BLaER1 treated with 17β-estradiol and CSF1 and Interleukin-3, amounts not matched to agents 10 nM and 100 nM (cell line): ENCODE results near the gene LARP1.

Experiments
- H3K27ac ChIP-seq, 11 experiments: shearing (Covaris generic); formaldehyde crosslinking; 2 replicates each; pipeline ENCODE4 v1.8.1; 2022
- H3K27me3 ChIP-seq, 11 experiments: shearing (Covaris generic); formaldehyde crosslinking; 2 replicates each; pipeline ENCODE4 v1.8.1; 2022
- H3K36me3 ChIP-seq, 11 experiments: shearing (Covaris generic); formaldehyde crosslinking; 2 replicates each; pipeline ENCODE4 v1.8.1; 2022
- H3K4me1 ChIP-seq, 10 experiments: shearing (Covaris generic); formaldehyde crosslinking; 2 replicates each; pipeline ENCODE4 v1.8.1; 2022
- H3K4me2 ChIP-seq, 11 experiments: shearing (Covaris generic); formaldehyde crosslinking; 2 replicates each; pipeline ENCODE4 v1.8.1; 2022
- H3K4me3 ChIP-seq, 10 experiments: shearing (Covaris generic); formaldehyde crosslinking; 2 replicates each; pipeline ENCODE4 v1.8.1; 2022
- H3K9ac ChIP-seq, 11 experiments: shearing (Covaris generic); formaldehyde crosslinking; 2 replicates each; pipeline ENCODE4 v1.8.1; 2022
- H3K9me3 ChIP-seq, 11 experiments: shearing (Covaris generic); formaldehyde crosslinking; replicated peaks in 1 of 11; 2 replicates each; pipeline ENCODE4 v1.8.1; 2022
- H4K20me1 ChIP-seq, 11 experiments: shearing (Covaris generic); formaldehyde crosslinking; 2 replicates each; pipeline ENCODE4 v1.8.1; 2022
- Cebpa-rat ChIP-seq, 11 experiments: shearing (Covaris generic); IDR thresholded peaks; 2 replicates each; pipeline ENCODE4 v1.8.1; 2022

LARP1 gene

DNA sequence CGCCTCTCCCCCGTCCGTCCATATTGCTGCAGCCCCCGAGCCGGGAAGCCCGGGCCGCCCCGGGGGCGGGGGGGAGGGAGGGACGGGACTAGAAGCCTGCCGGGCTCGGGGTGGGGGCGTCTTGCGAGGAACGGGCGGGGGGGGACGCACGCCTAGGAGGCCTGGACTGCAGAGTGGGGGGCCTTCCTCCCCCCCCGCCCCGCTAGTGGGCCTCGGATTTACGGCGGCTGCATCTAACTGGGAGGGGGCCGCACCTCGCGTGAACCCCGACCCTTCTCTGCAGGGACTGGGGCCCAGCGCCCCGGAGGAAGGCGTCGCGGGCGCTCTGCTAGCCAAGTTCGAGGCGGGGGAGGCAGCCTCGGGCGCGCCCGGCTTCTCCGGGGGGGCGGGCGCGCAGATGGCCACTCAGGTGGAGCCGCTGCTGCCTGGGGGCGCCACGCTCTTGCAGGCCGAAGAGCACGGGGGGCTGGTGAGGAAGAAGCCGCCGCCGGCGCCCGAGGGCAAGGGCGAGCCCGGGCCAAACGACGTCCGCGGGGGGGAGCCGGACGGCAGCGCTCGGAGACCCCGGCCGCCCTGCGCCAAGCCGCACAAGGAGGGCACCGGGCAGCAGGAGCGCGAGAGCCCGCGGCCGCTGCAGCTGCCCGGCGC lies at the start of gene LARP1:
Gene LARP1, plus strand, starts transcription at position 17 of the 648 bp plus-strand sequence. Its CDS starts 381 bp downstream, at position 398.
- H3K9me3 ChIP-seq = no peaks in the 10 kb centered on the region
- H3K4me1 ChIP-seq = peaks cover 40 to 46% (median 44%) of the 10 kb centered on the region in 10 experiments
- H3K36me3 ChIP-seq = no peaks in the 10 kb centered on the region

GRCh38 chr5:154706416-154706815 lies 48.8 kb upstream of the LARP1 start:
- TF ChIP-seq Cebpa-rat (IDR thresholded peaks at IDR 0.05) = no peak
- no peak overlapping the region for H3K4me2 ChIP-seq
- no peak overlapping the region for H3K27ac ChIP-seq
- H3K4me3 ChIP-seq = no peak overlapping the region
- H3K9ac ChIP-seq = no peak overlapping the region
- H3K27me3 ChIP-seq = no peaks in the 10 kb centered on the region
- H3K4me1 ChIP-seq = no peaks in the 10 kb centered on the region
- H4K20me1 ChIP-seq = no peaks in the 10 kb centered on the region
- no peaks in the 10 kb centered on the region for H3K9me3 ChIP-seq
- H3K36me3 ChIP-seq = no peaks in the 10 kb centered on the region

More for the DNA sequence above, at the start of gene LARP1:
- H3K4me3 ChIP-seq = peak within 1 kb of the TSS; percentile 92 to 100 (median 99)
- no peak for TF ChIP-seq Cebpa-rat (IDR thresholded peaks at IDR 0.05)
- H3K27me3 ChIP-seq = no peaks in the 10 kb centered on the region
- H3K27ac ChIP-seq = peak within 1 kb of the TSS; percentile 89 to 99 (median 97)
- H3K4me2 ChIP-seq = peak within 1 kb of the TSS; percentile 79 to 96 (median 90)
- H4K20me1 ChIP-seq = peaks cover 34 to 49% (median 40%) of the 10 kb centered on the region in 11 experiments
- peak within 1 kb of the TSS; percentile 95 to 100 (median 99) for H3K9ac ChIP-seq

DNA sequence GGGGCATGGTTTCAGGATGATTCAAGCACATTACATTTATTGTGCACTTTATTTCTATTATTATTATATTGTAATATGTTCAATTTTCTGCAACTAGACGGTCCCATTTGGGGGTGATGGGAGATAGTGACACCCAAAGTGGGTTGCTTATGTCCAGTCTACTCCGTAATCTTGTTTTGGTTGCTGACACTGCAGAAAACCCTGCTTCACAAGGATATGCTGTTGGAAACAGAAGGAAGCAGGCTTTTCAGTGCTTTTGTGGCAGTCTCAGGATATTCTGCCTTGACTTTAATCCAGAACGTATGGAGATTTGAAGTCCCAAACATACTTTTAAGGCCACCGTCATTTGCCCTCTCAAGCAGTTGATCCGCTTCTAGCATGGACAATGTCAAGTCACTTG lies 47.5 kb upstream of the LARP1 start:
- Histone ChIP-seq H3K9me3 (no peaks in the 10 kb centered on the region), H3K4me3 (no peak overlapping the region), H4K20me1 (no peaks in the 10 kb centered on the region), H3K27me3 (no peaks in the 10 kb centered on the region), H3K4me1 (no peaks in the 10 kb centered on the region), H3K4me2 (no peak overlapping the region), H3K27ac (no peak overlapping the region), H3K9ac (no peak overlapping the region), H3K36me3 (no peaks in the 10 kb centered on the region)
- no peak for TF ChIP-seq Cebpa-rat (IDR thresholded peaks at IDR 0.05)

- no peaks in the 10 kb centered on the region for H3K27me3 ChIP-seq
- no peaks in the 10 kb centered on the region for H3K36me3 ChIP-seq
- H3K9me3 ChIP-seq = no peaks in the 10 kb centered on the region
- no peak overlapping the region for H3K9ac ChIP-seq
- H3K27ac ChIP-seq = no peak overlapping the region
- H3K4me3 ChIP-seq = no peak overlapping the region
- no peaks in the 10 kb centered on the region for H3K4me1 ChIP-seq
- H3K4me2 ChIP-seq = no peak overlapping the region
- H4K20me1 ChIP-seq = no peaks in the 10 kb centered on the region
- no peak for TF ChIP-seq Cebpa-rat (IDR thresholded peaks at IDR 0.05)
These were observed 47.0 kb upstream of the LARP1 start for GRCh38 chr5:154708207-154708606.

GRCh38 chr5:154708846-154709245 lies 46.3 kb upstream of the LARP1 start:
- Histone ChIP-seq H4K20me1 (no peaks in the 10 kb centered on the region), H3K27me3 (no peaks in the 10 kb centered on the region), H3K4me2 (no peak overlapping the region), H3K27ac (no peak overlapping the region), H3K36me3 (no peaks in the 10 kb centered on the region), H3K4me1 (peaks cover 0 to 4% (median 0%) of the 10 kb centered on the region in 10 experiments; a peak in 3 of 20 replicates), H3K9me3 (no peaks in the 10 kb centered on the region), H3K4me3 (no peak overlapping the region), H3K9ac (no peak overlapping the region)
- no peak for TF ChIP-seq Cebpa-rat (IDR thresholded peaks at IDR 0.05)

DNA sequence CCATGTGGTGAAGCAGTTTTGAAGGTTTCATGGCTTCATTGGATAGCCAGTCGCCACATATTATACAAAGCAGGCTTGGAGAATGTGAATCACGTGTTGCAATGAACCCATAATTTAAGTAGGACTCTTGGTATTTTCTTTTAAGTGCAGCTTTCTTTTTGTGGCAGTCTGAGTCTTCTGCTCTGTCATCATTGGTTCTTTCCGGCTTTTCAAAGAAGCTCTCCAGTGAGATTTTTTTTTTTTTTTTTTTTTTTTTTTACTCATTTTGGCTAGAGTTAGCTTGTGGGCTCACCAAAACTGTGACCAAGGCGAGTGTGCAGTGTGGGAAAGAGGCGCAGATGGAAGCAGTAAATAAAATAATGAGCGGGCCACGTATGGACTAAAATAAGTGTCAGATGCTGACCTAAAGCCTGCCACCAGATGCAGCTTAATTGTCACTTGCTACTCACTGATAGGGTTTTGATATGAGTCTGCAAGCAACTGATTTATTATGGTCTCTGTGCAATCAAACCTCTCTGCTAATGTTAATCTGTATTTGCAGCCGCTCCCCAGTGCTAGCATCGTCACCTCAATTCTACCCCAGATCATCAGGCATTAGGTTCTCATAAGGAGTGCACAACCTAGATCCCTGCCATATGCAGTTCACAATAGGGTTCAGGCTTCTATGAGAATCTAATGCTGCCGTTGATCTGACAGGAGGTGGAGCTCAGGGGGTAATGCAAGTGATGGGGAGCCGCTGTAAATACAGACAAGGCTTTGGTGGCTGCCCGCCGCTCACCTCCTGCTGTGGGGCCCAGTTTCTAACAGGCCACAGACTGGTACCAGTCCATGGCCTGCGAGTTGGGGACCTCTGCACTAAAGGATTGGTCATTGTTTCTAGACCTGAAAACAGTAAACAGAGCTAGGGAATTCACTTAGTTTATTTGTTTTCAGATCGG lies 45.5 kb upstream of the LARP1 start:
- no peaks in the 10 kb centered on the region for H3K27me3 ChIP-seq
- H4K20me1 ChIP-seq = no peaks in the 10 kb centered on the region
- peaks cover 0 to 12% (median 1%) of the 10 kb centered on the region in 10 experiments; a peak in 8 of 20 replicates for H3K4me1 ChIP-seq
- H3K36me3 ChIP-seq = no peaks in the 10 kb centered on the region
- no peak overlapping the region for H3K27ac ChIP-seq
- no peak for TF ChIP-seq Cebpa-rat (IDR thresholded peaks at IDR 0.05)
- no peaks in the 10 kb centered on the region for H3K9me3 ChIP-seq
- H3K4me2 ChIP-seq = no peak overlapping the region
- H3K4me3 ChIP-seq = no peak overlapping the region
- no peak overlapping the region for H3K9ac ChIP-seq

GRCh38 chr5:154712518-154713437 lies 42.4 kb upstream of the LARP1 start:
- no peak for TF ChIP-seq Cebpa-rat (IDR thresholded peaks at IDR 0.05)
- peaks cover 0 to 16% (median 2%) of the 10 kb centered on the region in 10 experiments; a peak in 8 of 20 replicates for H3K4me1 ChIP-seq
- no peak overlapping the region for H3K9ac ChIP-seq
- no peak overlapping the region for H3K27ac ChIP-seq
- H3K4me3 ChIP-seq = no peak overlapping the region
- no peak overlapping the region for H3K4me2 ChIP-seq
- H3K9me3 ChIP-seq = no peaks in the 10 kb centered on the region
- H4K20me1 ChIP-seq = no peaks in the 10 kb centered on the region
- no peaks in the 10 kb centered on the region for H3K36me3 ChIP-seq
- H3K27me3 ChIP-seq = no peaks in the 10 kb centered on the region

DNA sequence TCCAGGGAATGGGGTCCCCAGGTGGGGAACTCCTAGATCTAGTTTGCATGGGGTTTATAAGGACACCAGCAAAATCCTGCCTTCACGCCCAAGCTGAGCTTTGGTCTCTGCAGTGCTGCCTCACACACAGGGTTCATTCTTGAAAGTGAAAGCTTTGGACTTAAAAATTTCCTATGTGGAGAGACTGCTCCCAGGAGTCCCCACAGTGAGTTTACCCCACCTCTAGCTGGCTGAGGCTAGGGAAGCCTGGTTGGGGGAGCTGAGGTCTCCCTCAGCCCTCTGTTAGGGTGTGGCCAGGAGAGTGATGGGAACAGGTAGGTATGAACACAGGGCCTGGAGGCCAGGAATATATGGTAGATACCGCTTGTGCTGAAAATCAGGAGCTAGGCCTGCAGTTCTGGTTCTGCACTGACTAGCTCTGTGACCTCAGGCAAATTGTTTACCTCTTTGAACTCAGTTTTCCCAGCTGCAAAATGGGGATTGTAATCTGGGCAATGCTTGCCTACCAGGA lies 41.5 kb upstream of the LARP1 start:
- Histone ChIP-seq H3K4me3 (no peak overlapping the region), H3K4me1 (peaks cover 0 to 16% (median 2%) of the 10 kb centered on the region in 10 experiments; a peak in 8 of 20 replicates), H3K36me3 (no peaks in the 10 kb centered on the region), H3K4me2 (peak overlapping the region in 2 of 11 experiments; percentile 42 to 68; a peak in 2 of 22 replicates), H3K9ac (no peak overlapping the region), H3K27ac (no peak overlapping the region), H3K27me3 (no peaks in the 10 kb centered on the region), H4K20me1 (no peaks in the 10 kb centered on the region), H3K9me3 (no peaks in the 10 kb centered on the region)
- TF ChIP-seq Cebpa-rat (IDR thresholded peaks at IDR 0.05) = no peak
